Erythroblast (primary cell): ENCODE data around the gene FGF12.

Experiments used
- GATA1 ChIP-seq: IDR thresholded peaks from 2 replicates; pipeline ENCODE4 v1.6.1; 2011; ENCODE audit warnings: low read depth, mild to moderate bottlenecking, control low read depth, low read length, moderate library complexity
- POLR2A ChIP-seq: IDR thresholded peaks from 2 replicates; pipeline ENCODE4 v1.6.1; 2011; ENCODE audit warnings: mild to moderate bottlenecking, low read length

DNA sequence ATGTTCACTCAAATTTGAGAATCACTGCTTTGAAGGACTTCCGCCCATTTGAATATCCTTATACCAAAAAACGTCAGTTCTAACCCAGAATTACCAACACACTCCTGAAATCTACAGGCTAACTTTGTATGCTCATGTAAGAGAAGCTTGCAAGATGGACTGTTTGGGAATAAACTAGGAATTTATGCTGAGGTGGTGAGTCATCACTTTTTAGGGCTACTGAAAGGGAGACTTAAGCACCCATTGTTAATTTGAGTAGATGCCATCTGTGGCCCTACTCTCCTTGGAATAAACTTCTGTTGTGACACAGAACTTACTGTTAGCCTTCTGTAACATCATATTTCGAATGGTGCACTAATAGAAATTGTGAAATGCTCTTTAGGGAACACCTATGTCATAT is 74.6 kb downstream of the FGF12 start:
- TF ChIP-seq POLR2A (no peak), GATA1 (no peak)
